GM18861 (cell line): ENCODE results near the gene CSRNP2.
A peak's percentile ranks its signal among the peaks of the same experiment; 100 is the strongest.
"Not testable (repeated sequence)": the region's sequence is repeated elsewhere in the genome, so short reads cannot be mapped to it uniquely, and the experiment has no call there.

Experiments
- ATAC-seq: cut with Tn5 transposase; IDR thresholded peaks from one replicate; pipeline ENCODE4 v1.9.1; 2021; ENCODE audit not compliant: unreplicated experiment

The CSRNP2 gene

GRCh38 chr12:51078346-51078745, 5.0 kb downstream of the CSRNP2 start:
- not testable (repeated sequence) for ATAC-seq

- ATAC-seq: no peak
Observed at GRCh38 chr12:51077930-51078329, 5.5 kb downstream of the CSRNP2 start.

DNA sequence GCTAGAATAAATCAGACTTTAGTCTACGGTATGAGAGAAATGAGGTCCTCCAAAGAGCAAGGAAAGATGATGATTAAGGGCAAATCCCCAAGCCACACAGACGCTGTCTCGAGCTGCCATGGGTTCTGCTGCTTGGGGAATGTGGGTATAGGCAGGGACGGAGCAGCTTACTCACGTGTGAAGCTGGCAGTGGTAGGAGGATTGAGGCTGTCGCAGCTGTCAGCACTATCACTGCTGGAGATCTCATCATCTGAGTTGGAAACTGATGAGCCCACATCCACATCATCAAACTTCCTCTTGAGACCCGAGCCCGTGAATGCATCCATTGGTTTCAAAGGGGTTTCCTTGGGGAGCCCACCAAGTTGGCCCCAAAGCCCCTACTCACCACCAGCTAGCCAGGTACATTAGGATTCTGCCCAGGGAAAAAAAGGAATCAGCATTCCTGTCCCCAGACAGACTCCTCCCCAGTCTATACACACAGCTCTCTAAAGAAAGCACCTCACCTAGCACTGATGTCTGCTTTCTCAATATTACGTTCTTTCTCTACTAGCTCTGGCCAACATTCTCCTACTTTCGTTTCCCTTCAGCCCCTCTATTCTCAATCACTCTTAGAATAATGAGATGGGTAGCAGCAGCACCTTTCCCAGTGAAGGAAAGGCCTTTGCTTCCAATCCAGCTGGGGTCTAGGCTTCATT, 7.0 kb downstream of the CSRNP2 start:
- ATAC-seq: no peak

- ATAC-seq: no peak
Observed at GRCh38 chr12:51075390-51075789, 8.0 kb downstream of the CSRNP2 start.

- no peak for ATAC-seq
Observed at GRCh38 chr12:51071663-51072062, 11.7 kb downstream of the CSRNP2 start.

DNA sequence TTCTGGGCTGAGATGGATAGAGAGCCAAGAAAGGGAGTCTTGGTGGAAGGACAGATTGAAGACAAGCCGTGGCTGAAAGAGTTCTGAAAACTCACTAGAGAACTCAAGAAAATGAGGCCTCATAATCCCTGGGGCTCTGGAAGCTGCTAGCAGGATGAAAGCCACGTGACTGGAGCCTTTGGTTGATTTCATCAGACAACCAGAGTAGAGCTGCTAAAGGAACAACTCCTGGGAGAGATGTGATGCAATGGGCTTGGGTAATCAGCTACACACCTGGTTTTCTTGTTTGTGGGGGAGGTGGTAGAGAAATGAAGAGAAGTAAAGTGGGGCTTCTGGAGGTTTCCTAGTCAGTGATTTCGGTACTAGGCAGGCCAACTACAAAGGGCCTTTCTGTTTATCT, 13.4 kb downstream of the CSRNP2 start:
- no peak for ATAC-seq

GRCh38 chr12:51067771-51068170, 15.6 kb downstream of the CSRNP2 start:
- no peak for ATAC-seq

- ATAC-seq: no peak
Observed at GRCh38 chr12:51067229-51067628, 16.2 kb downstream of the CSRNP2 start.

DNA sequence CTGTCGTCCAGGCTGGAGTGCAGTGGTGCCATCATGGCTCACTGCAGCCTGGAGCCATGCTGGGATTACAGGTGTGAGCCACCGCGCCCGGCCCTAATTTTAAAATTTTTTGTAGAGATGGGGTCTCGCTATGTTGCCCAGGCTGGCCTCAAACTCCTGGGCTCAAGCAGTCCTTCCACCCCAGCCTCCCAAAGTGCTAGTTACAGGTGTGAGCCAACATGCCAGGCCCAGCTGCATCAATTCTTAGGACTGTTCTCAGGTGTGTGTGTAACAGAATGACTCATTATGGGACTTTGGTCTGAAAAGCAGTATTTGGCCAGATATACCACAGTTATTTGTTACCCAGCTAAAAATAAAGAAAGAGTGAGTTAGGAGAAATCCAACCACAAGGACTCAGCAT, 17.9 kb downstream of the CSRNP2 start:
- no peak for ATAC-seq

- ATAC-seq: no peak
Observed at GRCh38 chr12:51062631-51063397, 20.6 kb downstream of the CSRNP2 start.

- no peak for ATAC-seq
Observed at GRCh38 chr12:51059086-51059485, 24.3 kb downstream of the CSRNP2 start.

DNA sequence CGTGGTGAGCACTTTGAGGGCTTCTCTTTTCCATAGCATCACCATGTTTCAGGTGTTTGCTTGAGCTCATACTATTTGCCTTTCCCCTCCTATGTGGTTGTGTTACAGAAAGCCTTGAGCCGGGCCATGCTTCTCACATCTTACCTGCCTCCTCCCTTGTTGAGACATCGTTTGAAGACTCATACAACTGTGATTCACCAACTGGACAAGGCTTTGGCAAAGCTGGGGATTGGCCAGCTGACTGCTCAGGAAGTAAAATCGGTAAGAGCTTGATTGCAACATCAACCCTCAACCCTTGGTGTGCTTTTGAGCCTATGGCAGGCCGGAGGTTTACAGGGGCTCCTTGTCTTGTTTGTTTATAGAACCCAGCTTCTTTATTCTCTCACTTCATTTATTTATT, 27.2 kb downstream of the CSRNP2 start:
- ATAC-seq: no peak

DNA sequence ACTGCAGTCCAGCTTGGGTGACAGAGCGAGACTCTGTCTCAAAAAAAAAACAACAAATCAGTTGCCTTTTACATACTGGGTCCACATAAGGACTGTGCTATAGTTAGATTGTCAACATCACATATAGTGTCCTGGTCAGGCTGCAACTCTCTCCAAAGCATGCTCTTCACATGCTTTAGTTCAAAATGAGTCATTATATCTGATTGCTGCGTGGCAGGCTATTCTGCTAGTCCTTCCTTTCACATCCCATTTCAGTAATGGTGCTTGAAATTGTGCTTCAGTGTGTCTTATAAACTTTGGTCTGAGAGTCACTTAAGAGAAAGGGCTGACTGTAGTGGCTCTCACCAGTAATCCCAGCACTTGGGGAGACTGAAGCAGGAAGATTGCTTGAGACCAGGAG, 28.3 kb downstream of the CSRNP2 start:
- ATAC-seq: no peak

GRCh38 chr12:51051787-51052186, 31.6 kb downstream of the CSRNP2 start:
- no peak for ATAC-seq

DNA sequence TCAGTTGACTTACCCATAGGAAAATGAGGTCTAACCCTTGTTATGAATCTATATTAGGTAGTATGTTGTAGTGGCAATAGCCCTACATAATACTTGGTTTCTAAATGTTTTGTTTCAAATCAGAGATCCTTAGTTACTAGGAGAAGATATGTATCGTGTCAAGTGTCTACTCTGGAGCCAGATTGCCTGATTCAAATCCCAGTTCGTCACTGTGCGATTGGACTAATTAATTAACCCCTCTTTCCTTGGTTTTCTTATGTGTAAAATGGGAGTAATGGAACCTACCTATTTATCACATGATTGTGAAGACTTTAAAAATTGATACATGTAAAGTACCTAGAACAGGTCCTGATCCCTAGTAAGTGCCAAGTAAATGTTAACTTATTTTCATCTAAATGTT, 33.9 kb downstream of the CSRNP2 start:
- no peak for ATAC-seq

DNA sequence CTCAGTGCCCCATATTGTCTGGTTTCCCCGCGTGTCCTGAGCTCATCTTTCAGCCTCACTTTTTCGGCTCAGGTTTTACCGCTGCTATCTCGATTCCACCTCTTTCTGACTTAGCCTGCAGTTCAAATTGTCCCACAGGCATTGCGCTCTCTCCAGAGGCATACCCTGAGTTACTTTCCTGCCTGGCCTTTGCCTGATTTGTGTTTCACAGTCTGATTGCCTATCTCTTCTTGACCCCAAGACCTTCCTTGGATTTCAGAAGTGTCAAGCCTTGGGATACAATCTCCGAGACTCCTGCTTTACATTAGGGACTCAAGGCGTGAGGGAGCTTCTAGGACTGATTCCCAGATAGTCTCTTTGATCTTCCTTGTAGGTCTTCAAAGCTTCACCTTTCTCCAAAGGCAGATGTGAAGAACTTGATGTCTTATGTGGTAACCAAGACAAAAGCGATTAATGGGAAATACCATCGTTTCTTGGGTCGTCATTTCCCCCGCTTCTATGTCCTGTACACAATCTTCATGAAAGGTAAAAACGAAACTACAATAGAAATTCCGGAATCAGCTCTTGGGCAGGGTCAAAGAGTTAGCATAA, 34.6 kb downstream of the CSRNP2 start:
- no peak for ATAC-seq

GRCh38 chr12:51047655-51048540, 35.5 kb downstream of the CSRNP2 start, which contains the start of gene LETMD1:
Gene LETMD1, plus strand, starts transcription at chr12:51048327. Its CDS starts 30 bp downstream, at chr12:51048357.
- ATAC-seq: peak; percentile 91

DNA sequence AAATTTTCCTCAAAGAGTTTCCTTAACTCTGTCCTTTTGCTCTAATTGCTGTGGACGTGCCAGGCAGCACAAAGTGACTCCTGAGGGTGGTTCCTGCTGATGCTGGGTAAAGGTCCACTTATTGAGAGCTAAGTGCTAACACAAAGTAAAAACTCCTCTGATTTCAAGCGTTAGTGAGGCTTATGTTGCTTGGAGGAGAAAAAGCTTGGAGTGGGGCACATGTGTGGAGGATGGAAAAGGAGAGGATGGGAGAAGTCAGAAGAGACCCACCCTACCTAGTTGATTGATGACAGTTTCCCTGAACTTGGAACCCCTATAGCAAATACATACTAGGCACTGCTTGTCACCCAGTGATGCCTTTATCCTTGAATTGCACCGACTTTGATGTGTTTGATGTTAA, 47.1 kb downstream of the CSRNP2 start:
- no peak for ATAC-seq

DNA sequence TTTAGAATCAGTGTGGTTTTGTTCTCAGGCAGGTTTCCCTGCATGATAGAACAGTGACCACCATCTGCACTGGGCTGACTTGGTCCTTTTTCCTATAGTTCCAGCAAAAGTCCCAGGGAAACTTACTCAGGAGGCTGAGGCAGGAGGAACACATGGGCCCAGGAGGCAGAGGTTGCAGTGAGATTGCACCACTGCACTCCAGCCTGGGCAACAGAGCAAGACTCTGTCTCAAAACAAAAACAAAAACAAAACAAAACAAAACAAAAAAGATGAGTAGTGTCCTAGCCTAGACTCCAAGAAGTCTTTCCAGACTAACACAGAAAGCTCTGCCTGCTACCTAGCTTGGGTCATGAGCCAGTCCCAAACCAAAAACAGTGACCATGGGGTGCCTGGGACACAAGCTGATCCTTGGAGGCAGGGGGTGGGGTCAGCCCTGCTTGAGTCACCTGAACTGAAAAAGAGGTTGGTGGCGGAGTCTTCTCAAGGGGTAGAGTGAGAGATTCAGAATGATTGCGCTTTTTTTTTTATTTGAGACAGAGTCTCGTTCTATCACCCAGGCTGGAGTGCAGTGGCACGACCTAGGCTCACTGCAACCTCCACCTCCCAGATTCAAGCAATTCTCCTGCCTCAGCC, 49.8 kb downstream of the CSRNP2 start:
- no peak for ATAC-seq

DNA sequence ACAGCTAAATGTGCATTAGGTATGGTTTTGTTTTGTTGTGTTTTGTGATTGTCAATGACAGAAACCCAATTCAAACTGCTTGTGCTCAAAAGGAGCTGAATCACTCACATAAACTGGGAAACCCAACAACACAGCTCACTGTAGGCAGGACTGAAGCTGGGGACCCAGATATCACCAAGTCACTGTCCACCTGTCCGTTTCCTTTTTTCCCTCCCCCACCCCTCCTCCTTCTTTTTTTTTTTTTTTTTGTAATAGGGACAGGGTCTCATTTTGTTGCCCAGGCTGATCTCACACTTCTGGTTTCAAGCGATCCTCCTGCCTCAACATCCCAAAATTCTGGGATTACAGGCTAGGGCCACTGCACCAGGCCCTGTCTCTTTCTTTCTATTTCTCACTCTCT, 50.3 kb downstream of the CSRNP2 start:
- no peak for ATAC-seq

GRCh38 chr12:51028813-51029150, 54.6 kb downstream of the CSRNP2 start:
- ATAC-seq: no peak
